ENCODE measurements around the gene SDC1.

Gene SDC1

DNA sequence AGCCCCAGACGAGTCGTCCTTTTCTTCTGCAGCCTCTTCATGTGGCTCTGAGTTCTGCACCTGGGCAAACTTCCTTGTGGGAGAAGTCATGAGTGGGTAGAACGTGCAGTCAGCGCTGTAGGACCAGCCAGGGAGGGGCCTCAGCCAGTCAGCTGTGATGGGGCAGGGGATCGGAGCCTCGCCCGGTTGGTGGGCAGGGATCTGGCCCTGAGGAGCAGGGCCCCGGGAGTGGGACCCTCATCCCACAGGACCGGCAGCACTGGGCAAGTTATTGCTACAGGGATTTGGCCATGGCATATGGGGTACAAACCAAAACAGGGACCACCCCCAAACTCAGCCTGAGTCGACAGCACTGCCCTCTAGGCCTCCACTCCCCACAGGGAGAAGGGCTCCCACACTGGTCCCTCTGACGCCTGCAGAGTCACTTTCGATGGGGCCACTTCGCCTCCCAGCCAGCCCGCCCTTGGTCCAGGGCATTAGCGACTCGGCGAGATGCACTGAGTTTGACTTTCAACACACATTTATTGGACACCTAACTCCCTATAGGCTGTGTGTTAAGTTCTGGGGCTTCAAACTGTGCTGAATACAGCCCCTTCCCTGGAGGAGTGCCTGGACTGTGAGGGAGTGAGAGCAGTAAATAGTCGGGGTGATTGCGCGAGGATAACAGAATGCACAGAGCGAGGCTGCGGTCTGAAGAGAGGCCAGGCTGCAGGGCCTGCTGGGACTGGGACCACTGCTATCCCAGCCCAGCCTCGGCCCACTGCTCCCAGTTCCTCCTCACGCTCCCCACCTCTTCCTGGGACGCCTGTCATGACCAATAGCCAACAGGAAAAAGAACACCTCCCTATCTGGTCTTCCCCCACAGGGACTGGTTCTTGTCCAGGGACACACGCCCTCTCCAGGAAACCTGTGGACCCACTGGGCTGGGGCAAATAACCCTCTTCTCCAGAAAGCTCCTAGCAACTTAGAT is 55.9 kb downstream of the SDC1 start:
- no peak for DNase-seq

DNA sequence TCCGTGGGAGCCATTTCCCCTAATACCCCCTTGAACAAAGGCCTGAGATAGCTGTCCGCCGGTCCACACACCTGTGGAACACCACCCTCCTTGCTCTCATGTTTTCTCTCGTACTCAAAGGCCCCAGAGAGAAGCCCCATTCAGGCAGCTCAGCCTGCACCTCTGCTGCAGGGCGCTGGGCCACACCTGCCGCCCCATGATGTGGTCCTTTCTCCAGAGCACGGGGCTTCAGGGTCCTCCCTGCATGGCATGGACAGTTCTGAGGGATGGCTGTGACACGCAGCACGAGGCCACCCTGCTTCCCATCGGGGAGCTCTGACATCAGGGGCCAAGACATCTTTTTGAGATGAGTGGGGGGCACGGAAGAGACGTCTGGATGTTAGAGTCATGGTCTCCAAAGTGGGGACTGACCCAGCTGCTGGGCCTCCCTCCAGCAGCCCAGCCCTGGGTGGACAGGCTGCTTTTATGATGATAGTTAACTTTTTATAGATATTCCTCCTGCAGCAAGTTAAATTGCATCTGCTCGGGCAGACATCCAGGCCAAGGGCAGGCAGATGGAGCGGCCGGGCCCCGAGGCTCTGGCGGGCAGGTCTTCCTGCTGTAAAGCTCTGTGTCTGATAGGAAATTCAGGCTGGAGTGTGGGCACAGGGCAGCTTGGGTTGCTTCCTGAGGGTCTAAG is 56.7 kb downstream of the SDC1 start:
- DNase-seq: no peak

DNA sequence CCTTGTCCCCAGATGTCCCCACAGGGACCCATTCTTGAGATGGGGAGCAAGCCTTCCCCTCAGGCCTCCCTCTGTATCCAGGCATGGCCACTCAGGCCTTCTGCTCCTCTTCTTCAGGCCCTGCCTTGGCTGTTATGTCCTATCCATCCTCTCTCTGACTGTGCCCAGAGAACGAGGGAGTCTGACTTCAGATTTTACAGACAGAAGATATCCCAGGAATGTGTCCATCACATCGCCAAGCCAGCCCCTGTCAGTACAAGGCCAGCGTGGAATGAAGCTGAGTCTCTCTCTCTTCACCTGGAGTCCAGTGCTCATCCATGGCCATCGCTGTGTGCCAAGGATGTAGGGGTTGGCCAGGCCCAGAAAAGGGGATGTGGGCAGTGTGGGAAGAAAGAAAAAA is 57.6 kb downstream of the SDC1 start:
- no peak for DNase-seq

DNA sequence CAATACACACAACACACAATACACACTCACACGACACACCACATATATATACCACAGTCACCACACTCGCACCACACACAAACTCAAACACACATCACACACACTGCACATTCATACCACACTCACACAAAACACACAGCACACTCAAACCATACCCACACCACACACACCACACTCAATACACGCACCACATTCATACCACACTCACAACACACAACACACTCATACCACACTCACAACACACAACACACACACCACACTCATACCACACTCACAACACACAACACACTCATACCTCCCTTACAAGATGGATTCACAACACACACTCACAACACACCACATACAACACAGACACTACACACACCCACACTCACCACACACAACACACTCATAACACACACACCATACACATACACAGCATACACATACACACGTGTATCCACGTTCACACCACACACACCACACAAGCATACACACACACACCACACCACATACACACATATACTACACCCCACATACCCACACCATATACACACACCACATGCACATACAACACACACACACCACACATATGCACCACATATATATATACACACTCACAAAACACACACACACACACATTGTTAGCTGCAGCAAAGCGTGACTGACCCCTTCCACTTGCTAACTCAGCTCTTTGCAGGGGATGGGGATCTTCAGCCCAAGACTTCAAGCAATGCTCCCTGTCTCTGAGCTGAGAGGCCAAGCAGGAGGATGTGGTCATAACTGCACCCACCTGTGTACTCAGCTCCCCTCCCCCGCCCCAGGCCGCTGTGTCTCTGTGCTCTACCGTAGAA is 59.0 kb downstream of the SDC1 start:
- no peak for DNase-seq

DNA sequence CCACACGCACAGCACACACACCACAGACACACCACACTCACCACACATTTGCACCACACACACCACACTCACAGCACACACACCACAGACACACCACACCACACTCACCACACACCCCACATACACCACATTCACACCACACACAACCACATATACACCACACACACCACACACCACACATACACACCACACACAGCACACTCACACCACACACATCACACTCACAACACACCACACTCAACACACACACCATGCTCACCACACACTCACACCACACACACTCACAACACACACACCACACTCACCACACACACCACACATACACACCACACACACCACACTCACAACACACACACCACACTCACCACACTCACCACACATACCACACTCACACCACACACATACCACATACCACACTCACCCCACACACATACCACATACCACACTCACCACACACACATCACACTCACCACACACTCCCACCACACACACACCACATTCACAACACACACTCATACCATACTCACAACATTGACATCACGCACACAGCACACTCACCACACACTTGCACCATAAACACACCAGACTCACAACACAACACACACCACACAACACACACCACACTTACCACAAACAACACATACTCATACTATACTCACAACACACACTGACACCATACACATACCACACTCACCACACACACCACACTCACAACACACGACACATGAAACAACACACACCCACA is 60.0 kb downstream of the SDC1 start:
- no peak for DNase-seq

DNA sequence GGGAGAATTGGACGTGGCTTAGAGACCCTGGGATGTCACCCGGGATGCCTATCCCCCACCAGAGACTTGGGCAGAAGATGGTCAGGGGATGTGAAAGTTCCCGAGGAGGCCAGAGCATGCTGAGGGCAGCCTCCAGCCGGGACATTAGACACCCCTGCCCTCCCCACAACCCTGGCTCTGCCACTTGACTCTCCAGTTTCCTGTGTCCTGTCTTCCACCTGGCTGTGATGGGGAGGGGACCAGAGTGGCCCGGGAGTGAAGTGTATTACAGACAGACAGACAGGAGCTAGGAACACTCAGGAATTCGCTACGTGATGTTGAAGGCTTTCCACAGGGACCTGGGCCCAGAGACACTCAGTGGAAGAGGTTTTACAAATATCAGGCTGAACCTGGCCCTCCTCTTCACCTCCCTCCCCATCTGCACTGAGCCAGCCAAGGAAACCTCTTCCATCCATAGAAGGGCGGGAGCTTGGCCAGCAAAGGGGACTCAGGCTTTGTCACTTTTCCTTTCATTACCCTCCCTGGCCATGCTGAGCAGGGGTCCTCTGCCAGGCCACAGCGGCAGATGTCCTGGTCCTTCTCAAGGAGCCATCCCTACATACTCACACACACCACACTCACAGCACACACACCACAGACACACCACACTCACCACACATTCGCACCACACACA is 60.7 kb downstream of the SDC1 start:
- DNase-seq: no peak

DNA sequence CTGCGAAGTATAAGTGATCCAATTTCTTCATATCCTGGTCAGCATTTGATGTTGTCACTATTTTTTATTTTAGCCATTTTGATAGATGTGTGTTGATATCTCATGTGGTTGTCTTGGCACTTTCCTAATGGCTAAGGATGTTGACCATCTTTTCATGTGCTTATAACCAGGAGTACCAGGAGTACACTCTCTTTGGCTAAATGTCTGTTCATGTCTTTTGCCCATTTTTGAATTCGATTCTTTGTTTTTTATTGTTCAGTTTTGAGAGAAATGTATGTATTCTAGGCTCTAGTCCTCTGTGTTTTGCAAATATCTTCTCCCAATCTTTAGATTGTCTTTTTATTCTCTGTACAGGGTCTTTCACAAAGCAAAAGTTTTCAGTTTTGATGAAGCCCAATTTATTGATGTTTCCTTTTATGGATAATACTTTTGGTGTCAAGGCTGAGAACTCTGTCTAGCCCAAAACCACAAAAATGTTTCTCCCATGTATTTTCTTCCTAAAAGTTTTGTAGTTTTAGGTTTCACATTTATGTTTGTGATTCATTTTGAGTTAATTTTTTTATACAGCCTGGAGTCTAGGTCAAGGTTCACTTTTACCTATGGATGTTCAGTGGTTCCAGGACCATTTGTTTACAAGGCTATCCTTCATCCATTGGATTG is 65.4 kb downstream of the SDC1 start:
- no peak for DNase-seq

DNA sequence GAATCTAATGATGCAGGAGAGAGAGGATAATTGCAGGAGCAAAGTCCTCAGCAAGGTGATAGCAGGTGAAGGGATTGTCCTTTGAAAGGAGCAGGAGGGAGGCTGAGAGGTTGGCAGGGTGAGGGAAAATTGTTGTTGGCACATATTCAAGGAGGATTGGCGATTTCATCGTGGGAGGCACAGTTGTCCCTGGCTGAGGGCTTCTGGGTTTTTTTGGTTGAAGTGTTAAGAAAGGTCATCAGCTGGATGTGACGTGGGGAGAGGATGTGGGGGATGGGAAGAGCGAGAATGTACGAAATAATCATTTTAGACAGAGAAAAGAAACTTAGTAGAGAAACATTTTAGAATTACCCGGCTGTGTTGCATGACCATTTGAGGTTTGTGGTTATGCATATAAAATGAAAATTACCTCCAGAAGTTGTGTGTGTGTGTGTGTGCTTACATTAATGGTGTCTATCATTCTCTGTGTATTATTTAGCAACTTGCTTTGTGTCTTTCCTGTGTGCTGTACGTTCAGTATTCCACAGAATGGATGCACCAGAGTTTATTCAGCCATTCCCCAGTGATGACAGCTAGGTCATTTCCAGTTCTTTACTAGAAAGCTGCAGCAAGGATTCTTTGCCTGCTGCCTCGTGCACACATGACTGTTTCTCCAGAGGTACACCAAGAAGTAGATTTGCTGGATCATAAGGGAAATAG is 67.6 kb downstream of the SDC1 start:
- no peak for DNase-seq

DNA sequence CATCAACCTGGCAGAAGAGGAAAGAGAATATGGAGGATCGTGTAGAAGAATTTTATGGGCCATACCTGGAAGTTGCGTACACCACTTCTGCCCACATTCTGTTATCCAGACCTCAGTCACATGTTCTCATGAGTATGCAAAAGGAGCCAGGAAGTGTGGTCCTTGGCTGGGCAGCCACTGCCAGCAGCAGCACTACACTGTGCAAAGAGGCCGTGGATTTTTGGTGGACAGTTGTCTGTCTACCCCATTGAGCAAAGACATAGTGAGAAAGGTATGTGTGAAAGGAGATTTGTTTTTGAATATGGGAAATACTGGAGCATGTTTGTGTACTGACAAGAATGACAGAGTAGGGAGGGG is 68.1 kb downstream of the SDC1 start:
- DNase-seq: no peak

DNA sequence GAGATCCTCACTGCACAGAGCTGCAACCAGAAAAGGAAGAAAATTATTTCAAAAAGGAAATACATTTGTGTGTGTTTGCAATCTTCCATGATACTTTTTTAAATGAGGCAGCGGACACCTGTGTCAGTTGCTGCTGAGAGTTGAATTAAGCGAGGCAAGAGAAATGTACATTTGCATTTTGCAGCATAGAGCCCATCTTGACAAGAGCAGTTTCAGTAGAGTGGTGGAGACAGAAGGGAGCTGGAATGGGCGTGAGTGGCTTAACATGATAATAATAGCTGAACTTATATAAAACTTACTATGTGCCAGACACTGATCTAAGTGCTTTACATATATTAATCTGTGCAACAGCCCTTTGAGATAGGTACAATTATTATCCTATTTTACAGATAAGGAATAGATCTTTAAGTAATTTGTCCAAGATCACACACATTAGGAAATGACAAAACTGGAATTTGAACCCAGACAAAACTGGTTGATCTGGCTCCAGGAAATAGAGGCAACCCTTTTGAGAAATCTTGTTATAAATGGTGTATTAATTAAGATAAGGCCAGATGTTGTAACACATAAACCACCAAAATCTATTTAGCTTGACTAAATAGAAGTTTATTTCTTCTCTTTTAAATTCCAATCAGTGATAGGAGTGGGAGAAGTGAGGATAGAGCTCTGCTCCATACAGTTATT is 68.7 kb downstream of the SDC1 start:
- DNase-seq: no peak

DNA sequence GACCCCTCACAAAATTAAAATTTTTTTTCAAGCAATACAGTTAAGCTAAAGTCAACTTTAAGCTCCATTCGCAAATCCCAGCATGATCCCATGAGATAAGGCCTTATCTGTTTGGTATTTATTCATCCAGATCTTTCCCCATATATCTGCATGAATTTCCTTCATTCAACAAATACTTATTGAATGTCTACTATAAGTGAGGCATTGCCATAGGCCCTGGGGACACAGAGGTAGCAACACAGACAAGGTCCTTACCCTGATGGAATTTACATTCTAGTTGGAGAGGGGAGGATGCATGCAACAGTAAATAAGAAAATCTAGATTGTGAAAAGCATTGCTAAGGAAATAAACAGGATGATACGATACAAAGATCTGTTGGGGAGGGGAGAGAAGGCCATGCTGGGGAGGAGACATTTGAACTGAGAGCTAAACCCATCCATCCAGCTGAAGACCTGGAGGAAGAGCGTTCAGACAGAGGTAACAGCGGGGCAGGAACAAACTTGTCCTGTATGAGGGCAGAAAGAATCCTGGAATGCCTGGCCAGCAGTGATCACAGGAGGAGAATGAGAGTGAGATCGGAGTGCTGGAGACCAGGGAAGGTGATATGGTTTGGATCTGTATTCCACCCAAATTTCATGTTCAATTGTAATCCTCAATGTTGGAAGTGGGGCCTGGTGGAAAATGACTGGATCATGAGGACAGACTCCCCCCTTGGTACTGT is 71.6 kb downstream of the SDC1 start:
- no peak for DNase-seq

DNA sequence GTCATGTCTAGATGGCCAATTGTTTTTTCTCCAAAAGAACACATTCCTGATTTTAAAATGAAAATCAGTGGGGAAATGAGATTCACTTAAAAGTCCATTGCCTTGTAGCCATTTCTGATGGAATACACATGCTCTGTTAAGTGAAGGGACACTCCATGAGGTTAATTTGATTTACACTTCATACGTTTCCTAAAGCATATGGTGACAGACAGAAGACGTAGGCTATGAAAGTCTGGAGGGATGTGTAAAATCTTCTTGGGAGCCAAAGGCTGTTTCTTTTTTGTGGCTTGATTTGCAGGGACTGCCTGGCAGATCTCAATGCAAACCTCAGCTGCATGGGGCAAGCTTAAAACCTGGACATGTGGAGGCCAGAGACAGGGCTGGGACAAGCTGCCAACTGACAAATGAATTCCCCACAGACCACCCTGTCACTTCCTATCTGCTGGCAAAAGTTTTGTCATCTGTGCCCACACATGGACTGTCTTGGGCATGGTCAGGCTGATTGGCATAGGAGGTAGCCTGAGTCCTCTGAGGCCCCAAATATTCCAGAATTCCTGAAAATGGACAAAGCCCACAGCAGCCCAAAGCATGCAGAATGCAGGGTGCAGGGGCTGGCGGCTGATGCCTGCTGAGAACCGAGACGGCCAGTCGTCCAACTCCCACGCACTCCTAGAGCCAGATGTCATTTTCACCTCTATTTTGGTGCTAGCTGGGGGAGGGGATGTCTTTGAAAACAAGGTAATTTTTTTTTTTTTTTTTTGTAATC is 73.9 kb downstream of the SDC1 start:
- DNase-seq: no peak

Data from NCI-H187 (cell line).